ENCODE measurements around the gene P2RY2. TPM values are rescaled to one million over a fixed set of nuclear protein-coding genes. Genes with fewer than 3 reads are reported as not detected.

P2RY2 gene
- total and polyA plus RNA-seq, 2 donors (not counting 1 experiment from before 2014, with no cell fraction given), result 0.12 to 0.37 TPM

- H3K27ac Mint-ChIP-seq, result no peak overlapping the region
- no peak for TF ChIP-seq EZH2 (IDR thresholded peaks at IDR 0.05; ENCODE audit: borderline replicate concordance, insufficient read depth, low read depth, low read length, poor library complexity, severe bottlenecking)
- TF ChIP-seq, protein P1, sequence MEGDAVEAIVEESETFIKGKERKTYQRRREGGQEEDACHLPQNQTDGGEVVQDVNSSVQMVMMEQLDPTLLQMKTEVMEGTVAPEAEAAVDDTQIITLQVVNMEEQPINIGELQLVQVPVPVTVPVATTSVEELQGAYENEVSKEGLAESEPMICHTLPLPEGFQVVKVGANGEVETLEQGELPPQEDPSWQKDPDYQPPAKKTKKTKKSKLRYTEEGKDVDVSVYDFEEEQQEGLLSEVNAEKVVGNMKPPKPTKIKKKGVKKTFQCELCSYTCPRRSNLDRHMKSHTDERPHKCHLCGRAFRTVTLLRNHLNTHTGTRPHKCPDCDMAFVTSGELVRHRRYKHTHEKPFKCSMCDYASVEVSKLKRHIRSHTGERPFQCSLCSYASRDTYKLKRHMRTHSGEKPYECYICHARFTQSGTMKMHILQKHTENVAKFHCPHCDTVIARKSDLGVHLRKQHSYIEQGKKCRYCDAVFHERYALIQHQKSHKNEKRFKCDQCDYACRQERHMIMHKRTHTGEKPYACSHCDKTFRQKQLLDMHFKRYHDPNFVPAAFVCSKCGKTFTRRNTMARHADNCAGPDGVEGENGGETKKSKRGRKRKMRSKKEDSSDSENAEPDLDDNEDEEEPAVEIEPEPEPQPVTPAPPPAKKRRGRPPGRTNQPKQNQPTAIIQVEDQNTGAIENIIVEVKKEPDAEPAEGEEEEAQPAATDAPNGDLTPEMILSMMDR (IDR thresholded peaks at IDR 0.05), result no peak
- WGBS (ENCODE audit: insufficient coverage), result 93% methylated on average over 10 of the region's 10 CpGs
- ATAC-seq (ENCODE audit: low read depth), result no peak
- peaks cover 7 to 10% of the 10 kb centered on the region in 2 donors for H3K4me1 ChIP-seq (ENCODE audit: control insufficient read depth in 2 of 2, insufficient read depth in 2 of 2, low read length in 2 of 2)
- H3K9ac ChIP-seq (ENCODE audit: low read length), result no peak overlapping the region
- DNase-seq, result no peak
- no peak overlapping the region for H3K4me2 ChIP-seq (replicated peaks; ENCODE audit: low read depth, low read length, poor library complexity, severe bottlenecking)
- CTCF ChIA-PET, result interaction anchor here (0.6 to 1.5 kb wide), 5 partner anchors 9 to 150 kb away, joined by 3 read pairs; no protein-coding TSS in a partner anchor
- intact Hi-C loops (cut with micrococcal nuclease), result no loop called here
- H3K4me3 ChIP-seq (ENCODE audit: control extremely low read depth in 1 of 5, extremely low read depth in 1 of 5, insufficient read depth in 1 of 5, low read depth in 2 of 5, low read length in 4 of 5), result no peak overlapping the region
- H3K9me3 Mint-ChIP-seq (ENCODE audit: insufficient read depth), result no peaks in the 10 kb centered on the region
- H4K20me1 ChIP-seq (ENCODE audit: control insufficient read depth, insufficient read depth, low read length, poor library complexity, severe bottlenecking), result no peaks in the 10 kb centered on the region
- no peaks in the 10 kb centered on the region for H3K36me3 ChIP-seq (replicated peaks in 1 of 2; ENCODE audit: control extremely low read depth in 1 of 2, control insufficient read depth in 1 of 2, extremely low read depth in 1 of 2, insufficient read depth in 2 of 2, low read length in 1 of 2)
- H2AFZ ChIP-seq (ENCODE audit: insufficient read depth, low read depth, low read length, poor library complexity, severe bottlenecking), result no peak overlapping the region
- H3K27ac ChIP-seq (ENCODE audit: low read length in 2 of 2), result no peak overlapping the region
- H3K9me3 ChIP-seq (ENCODE audit: control extremely low read depth in 1 of 3, control insufficient read depth in 2 of 3, insufficient read depth in 1 of 3, low read length in 2 of 3), result no peaks in the 10 kb centered on the region
- no peaks in the 10 kb centered on the region for H3K79me2 ChIP-seq (ENCODE audit: control insufficient read depth, insufficient read depth, low read length)
- no peaks in the 10 kb centered on the region for H3K27me3 Mint-ChIP-seq
- POLR2A ChIA-PET, result no interaction called here
- H3K4me1 Mint-ChIP-seq, result peaks cover 18% of the 10 kb centered on the region
- H3K27me3 ChIP-seq (replicated peaks in 1 of 4; ENCODE audit: control extremely low read depth in 1 of 4, control insufficient read depth in 3 of 4, insufficient read depth in 4 of 4, low read length in 3 of 4), result no peaks in the 10 kb centered on the region
- H3K4me3 Mint-ChIP-seq, result no peak overlapping the region
Observed at GRCh38 chr11:73283276-73284000, 65.4 kb downstream of the P2RY2 start.

GRCh38 chr11:73284106-73284505 lies 66.0 kb downstream of the P2RY2 start:
- Histone ChIP-seq H3K9me3 (ENCODE audit: control extremely low read depth in 1 of 3, control insufficient read depth in 2 of 3, insufficient read depth in 1 of 3, low read length in 2 of 3) (no peaks in the 10 kb centered on the region), H3K4me2 (replicated peaks; ENCODE audit: low read depth, low read length, poor library complexity, severe bottlenecking) (no peak overlapping the region), H2AFZ (ENCODE audit: insufficient read depth, low read depth, low read length, poor library complexity, severe bottlenecking) (no peak overlapping the region), H3K36me3 (replicated peaks in 1 of 2; ENCODE audit: control extremely low read depth in 1 of 2, control insufficient read depth in 1 of 2, extremely low read depth in 1 of 2, insufficient read depth in 2 of 2, low read length in 1 of 2) (no peaks in the 10 kb centered on the region), H3K4me3 (ENCODE audit: control extremely low read depth in 1 of 5, extremely low read depth in 1 of 5, insufficient read depth in 1 of 5, low read depth in 2 of 5, low read length in 4 of 5) (no peak overlapping the region), H3K4me1 (ENCODE audit: control insufficient read depth in 2 of 2, insufficient read depth in 2 of 2, low read length in 2 of 2) (peaks cover 14 to 17% of the 10 kb centered on the region in 2 donors), H3K79me2 (ENCODE audit: control insufficient read depth, insufficient read depth, low read length) (no peaks in the 10 kb centered on the region), H3K9ac (ENCODE audit: low read length) (no peak overlapping the region), H4K20me1 (ENCODE audit: control insufficient read depth, insufficient read depth, low read length, poor library complexity, severe bottlenecking) (no peaks in the 10 kb centered on the region), H3K27me3 (replicated peaks in 1 of 4; ENCODE audit: control extremely low read depth in 1 of 4, control insufficient read depth in 3 of 4, insufficient read depth in 4 of 4, low read length in 3 of 4) (no peaks in the 10 kb centered on the region), H3K27ac (ENCODE audit: low read length in 2 of 2) (no peak overlapping the region)
- ChIA-PET POLR2A (no interaction called here), CTCF (interaction anchor here (0.7 to 1.5 kb wide), 3 partner anchors 9 to 51 kb away, joined by 3 read pairs; no protein-coding TSS in a partner anchor)
- no peak for DNase-seq
- ATAC-seq (ENCODE audit: low read depth), result no peak
- 86% methylated on average over 3 of the region's 3 CpGs for WGBS (ENCODE audit: insufficient coverage)
- H3K27ac Mint-ChIP-seq, result no peak overlapping the region
- H3K27me3 Mint-ChIP-seq, result no peaks in the 10 kb centered on the region
- H3K9me3 Mint-ChIP-seq (ENCODE audit: insufficient read depth), result no peaks in the 10 kb centered on the region
- no peak overlapping the region for H3K4me3 Mint-ChIP-seq
- H3K4me1 Mint-ChIP-seq, result peaks cover 25% of the 10 kb centered on the region
- intact Hi-C loops (cut with micrococcal nuclease), result no loop called here
- TF ChIP-seq, protein P1 (IDR thresholded peaks at IDR 0.05), result no peak
- TF ChIP-seq EZH2 (IDR thresholded peaks at IDR 0.05; ENCODE audit: borderline replicate concordance, insufficient read depth, low read depth, low read length, poor library complexity, severe bottlenecking), result no peak

Data from B cell (primary cell).